GM13976 (cell line): Measurements from ENCODE around the gene COL4A3.

Experiments
- DNase-seq: peaks from one replicate; pipeline ENCODE4 v3.0.0; 2012; ENCODE audit warnings: low spot score
- in situ Hi-C: fragments of 300-500 bp; cut with MboI; formaldehyde crosslinking; loops from one replicate; pipeline ENCODE4 v1.12.0; 2022; ENCODE audit warnings: low sequenced_read_pairs, mixed read lengths, inconsistent platforms; ENCODE audit not compliant: unreplicated experiment
- TF ChIP-seq, protein P1 (sequence below): IDR thresholded peaks from 2 replicates; pipeline ENCODE4 v1.5.1; 2012; ENCODE audit warnings: borderline replicate concordance, mild to moderate bottlenecking; ENCODE audit not compliant: insufficient read depth; ENCODE audit errors: extremely low read depth, missing control alignments, control extremely low read depth

The COL4A3 gene

DNA sequence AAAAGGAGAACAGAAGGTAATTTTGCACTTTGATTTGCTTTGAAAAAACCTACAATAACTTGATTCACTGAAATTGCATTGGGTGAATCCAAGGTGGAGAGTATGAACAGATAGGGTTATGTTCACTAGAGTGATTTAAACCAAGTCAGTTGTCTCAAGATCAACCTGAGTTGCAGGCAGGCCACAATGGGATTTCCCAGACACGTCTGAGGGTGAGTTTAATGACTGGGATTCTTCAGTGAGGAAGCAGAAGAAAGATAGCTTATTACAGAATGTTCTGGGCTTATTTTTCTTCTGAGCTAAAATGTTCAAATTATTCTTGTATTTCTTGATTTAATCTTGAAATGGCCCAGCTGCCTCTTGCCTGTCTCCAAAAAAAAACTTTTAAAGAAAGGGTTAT lies 20.5 kb upstream of the COL4A3 start:
- in situ Hi-C loops: loop anchor here (25.0 kb wide), 2 partner anchors 93 to 618 kb away; no protein-coding TSS in a partner anchor
- TF ChIP-seq, protein P1, sequence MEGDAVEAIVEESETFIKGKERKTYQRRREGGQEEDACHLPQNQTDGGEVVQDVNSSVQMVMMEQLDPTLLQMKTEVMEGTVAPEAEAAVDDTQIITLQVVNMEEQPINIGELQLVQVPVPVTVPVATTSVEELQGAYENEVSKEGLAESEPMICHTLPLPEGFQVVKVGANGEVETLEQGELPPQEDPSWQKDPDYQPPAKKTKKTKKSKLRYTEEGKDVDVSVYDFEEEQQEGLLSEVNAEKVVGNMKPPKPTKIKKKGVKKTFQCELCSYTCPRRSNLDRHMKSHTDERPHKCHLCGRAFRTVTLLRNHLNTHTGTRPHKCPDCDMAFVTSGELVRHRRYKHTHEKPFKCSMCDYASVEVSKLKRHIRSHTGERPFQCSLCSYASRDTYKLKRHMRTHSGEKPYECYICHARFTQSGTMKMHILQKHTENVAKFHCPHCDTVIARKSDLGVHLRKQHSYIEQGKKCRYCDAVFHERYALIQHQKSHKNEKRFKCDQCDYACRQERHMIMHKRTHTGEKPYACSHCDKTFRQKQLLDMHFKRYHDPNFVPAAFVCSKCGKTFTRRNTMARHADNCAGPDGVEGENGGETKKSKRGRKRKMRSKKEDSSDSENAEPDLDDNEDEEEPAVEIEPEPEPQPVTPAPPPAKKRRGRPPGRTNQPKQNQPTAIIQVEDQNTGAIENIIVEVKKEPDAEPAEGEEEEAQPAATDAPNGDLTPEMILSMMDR: no peak
- no peak for DNase-seq

DNA sequence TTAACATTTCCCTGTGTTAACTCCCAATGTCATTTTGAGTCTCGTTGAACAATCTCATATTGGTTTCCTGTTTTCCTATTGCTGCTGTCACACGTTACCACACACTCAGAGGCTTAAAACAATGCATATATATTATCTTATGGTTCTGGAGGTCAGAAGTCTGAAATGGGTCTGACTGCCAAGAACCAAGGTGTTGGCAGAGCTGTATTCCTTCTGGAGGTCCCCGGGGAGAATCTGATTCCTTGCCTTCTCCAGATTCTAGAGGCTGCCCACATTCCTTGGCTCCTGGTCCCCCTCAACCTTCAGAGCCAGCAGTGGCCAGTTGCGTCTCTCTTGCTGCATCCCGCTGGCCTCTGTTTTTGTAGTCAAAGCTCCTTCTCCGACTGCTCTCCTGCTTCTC lies 18.0 kb upstream of the COL4A3 start:
- DNase-seq: no peak
- TF ChIP-seq, protein P1: no peak
- in situ Hi-C loops: loop anchor here (25.0 kb wide), 2 partner anchors 91 to 616 kb away; no protein-coding TSS in a partner anchor

DNA sequence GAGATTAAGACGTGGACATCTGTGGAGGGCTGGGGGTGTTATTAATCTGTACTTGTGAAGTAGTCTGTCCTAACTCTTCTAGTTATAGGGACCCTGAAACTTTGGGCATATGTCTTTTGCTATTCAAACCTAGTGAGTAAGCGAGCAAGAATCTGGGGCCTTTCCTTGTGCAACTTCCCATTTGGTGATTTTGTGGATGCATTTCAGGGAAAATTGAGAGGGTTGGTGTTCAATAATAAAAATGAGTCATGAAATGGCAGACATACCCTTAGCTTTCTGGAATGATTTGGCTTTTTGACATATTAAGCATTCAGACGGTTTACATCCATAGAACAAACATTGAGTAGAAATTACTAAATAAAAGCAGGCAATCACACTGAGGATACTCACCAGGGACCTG lies 17.4 kb upstream of the COL4A3 start:
- DNase-seq: no peak
- in situ Hi-C loops: loop anchor here (25.0 kb wide), 2 partner anchors 90 to 615 kb away; no protein-coding TSS in a partner anchor
- TF ChIP-seq, protein P1: no peak

DNA sequence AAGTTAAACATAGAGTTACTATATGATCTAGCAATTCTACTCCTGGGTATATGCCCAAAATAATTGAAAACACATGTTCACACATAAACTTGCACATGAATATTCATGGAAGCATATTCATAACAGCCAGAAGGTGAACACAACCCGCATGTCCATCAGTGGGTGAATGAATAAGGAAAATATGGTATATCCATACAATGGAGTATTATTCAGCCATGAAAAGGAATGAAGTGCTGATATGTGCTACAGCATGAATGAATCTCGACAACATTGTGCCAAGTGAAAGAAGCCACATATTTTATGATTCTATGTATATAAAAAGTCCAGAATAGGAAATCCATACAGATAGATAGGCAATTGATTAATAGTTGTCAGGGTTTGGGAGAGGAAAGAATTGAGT lies 16.3 kb upstream of the COL4A3 start:
- in situ Hi-C loops: loop anchor here (25.0 kb wide), 2 partner anchors 89 to 614 kb away; no protein-coding TSS in a partner anchor
- TF ChIP-seq, protein P1: no peak
- DNase-seq: no peak

DNA sequence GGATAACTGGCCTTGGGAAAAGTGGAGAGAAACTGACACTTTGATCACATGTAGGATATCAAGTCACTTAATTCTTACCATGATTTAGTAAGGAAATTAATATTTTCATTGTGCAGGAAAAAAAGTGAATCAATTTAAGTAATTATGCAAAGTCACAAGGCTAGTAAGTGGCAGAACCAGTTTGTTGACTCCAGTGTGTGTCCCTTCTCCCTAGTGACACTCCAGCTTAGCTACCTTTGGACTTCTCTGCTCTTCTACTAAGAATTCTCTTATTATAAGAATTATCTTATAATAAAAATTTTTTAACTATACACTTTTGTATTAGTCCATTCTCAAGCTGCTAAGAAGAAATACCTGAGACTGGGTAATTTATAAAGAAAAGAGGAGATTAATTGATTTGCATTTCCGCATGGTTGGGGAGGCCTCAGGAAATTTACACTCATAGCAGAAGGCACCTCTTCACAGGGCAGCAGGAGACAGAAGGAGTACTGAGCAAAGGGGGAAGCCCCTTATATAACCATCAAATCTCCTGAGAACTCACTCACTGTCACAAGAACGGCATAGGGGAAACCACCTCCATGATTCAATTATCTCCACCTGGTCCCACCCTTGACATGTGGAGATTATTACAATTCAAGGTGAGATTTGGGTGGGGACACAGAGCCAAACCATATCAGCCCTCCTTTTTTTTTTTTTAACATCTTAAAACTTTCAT lies 14.0 kb upstream of the COL4A3 start:
- in situ Hi-C loops: no loop called here
- DNase-seq: no peak
- TF ChIP-seq, protein P1: no peak

DNA sequence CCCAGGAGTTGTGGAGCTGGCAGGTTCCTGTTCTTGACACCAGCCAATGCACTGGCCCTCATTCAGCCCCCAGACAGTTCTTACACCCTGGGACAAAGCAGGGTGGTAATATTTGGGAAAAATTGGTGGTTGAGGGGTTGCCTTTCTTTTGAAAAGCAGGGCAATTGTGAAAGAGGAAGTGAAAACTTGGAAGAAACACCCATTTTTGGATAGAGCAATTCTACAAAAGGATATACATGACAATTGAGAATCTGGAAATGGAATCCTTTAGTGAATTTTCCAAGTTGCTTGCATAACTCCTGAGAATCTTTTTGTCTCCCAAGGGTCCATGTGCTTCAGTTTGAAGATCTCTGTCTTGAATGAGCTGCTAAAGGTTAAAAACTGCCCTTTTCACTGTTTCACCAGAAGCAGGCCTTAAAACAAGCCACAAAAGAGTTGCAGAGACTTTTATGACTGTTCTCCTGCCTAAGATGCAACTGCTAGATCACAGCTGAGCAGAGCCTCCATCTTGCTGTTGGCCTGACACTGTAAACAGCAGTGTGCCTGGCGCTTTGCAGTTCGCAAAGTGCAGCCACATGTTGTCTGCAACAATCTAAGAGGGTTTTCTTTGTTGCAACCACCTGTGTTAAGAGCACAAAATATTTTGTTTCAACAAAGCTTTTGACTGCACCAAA lies 12.2 kb upstream of the COL4A3 start:
- in situ Hi-C loops: no loop called here
- TF ChIP-seq, protein P1: no peak
- no peak for DNase-seq

DNA sequence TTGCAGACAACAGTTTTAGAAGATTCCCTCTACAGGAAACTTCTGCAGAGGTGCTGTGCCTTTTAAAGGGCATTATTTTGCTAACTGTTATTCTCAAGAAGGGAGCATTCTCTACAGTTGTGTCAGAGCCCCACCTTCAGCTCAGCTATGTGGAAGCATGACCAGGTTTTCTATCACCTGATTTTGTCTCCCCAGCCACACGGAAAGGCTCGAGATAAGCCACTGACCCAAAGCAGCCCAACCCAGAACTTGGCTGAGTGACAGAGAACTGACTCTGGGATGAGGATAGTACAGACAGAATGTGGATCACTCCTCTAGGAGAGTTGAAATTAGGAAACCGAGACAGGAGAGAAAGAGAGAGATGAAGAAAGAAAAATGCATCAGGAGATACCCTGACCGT lies 11.1 kb upstream of the COL4A3 start:
- TF ChIP-seq, protein P1: no peak
- in situ Hi-C loops: no loop called here
- no peak for DNase-seq
